ENCODE results near the gene WNK1.
"Not testable (repeated sequence)": the region's sequence is repeated elsewhere in the genome, so short reads cannot be mapped to it uniquely, and the experiment has no call there.

The WNK1 gene

DNA sequence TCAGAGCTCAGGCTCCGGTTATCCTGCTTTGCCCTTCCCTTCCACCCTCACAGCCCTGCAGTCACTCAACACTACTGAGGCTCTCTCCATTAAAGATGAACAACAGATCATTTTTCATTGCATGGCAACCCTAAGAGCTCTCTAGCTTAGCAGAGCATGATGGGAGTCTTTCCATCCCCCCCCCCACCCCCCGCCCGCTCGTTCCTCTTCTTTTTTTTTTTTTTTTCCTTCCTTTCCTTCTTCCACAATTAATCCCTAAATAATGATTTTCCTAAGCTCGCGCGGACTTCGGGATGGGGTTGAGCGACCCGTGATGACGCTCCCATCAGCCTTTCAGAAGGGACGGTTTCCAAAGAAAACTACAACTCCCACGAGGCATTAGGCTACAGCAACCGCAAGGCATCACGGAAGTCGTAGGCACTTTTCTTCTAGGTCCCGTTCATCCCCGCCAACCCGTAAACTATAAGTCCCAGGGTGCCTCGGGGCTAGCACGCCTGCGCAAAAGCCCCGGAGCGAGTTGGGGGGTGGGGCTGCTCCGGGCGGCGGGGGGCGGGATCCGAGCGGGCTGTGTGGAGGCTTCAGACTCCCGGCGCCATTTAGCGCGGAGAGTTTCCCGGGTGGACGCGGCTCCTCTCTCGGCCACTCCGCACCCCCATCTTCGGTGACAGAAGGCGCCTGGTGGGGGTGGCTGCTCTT lies at the start of gene WNK1:
TSS of gene WNK1 (plus strand) at position 581 of the 696 bp plus-strand sequence. CDS start 987 bp downstream, outside the sequence.
- DNase-seq (ENCODE audit: low spot score) = peak; percentile 96

DNA sequence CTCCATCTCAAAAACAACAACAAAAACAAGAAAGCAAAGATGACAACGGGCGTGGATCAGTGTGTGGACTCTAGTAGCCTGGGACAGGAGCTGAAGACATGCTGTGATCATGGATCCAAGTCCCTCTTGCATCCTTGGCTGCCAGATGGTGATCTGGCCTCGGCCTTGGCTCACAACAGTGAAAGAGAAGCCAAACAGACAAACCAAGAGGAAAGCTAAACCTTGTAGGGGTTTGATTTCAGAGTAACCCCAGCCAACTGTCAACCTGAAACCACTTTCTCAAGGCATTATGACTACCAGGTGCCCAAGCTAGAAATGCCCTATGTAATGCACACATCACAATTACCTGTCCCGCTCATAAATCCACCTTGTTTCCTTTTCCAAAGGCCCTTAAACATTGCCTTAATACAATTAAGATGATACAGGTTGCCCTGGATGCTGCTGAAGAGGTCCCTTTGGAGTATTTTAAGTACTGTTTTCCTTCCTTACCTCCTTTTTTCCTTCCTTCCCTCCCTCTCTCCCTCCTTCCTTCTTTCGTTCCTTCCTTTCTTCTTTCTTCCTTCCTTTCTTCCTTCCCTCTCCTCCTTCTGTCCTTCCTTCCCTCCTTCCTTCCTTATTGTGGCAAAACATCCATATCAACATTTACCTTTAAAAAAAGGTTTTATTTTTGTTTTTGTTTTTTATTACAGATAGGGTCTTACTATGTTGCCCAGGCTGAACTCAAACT lies 47.7 kb upstream of the WNK1 start:
- DNase-seq (ENCODE audit: low spot score) = no peak

DNA sequence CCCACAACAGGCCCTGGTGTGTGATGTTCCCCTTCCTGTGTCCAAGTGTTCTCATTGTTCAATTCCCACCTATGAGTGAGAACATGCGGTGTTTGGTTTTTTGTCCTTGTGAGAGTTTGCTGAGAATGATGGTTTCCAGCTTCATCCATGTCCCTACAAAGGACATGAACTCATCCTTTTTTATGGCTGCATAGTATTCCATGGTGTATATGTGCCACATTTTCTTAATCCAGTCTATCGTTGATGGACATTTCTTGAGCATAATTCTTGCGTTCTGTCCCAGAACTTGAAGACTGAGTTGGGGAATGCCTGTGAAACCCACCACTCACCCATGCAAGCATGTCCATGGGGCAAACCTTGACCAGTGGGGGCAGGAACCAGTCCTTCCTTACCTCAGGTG lies 44.3 kb upstream of the WNK1 start:
- DNase-seq (ENCODE audit: low spot score) = not testable (repeated sequence)

DNA sequence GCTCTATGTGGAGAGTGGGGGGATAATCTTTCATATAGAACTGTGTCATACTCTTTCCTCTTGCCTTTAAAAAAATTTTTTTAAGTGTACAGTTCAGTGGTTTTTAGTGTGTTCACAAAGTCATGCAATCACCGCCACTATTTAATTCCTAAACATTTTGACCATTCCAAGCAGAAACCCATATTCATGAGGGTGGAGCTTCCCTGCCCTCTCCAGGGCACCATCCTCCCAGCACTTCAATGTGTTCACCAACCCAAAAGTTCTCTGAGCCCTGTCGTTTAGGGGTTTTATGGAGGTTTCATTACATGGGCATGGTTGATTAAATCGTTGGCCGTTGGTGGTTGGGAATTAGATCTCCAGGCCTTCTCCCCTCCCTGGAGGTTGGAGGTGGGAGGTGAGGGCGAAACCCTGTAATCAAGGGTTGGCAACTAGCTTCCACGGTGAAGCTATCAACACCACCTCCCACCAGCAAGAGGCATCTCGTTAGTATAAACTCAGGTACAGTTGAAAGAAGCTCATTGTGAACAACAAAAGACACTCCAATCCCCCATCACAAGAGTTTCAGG lies 42.8 kb upstream of the WNK1 start:
- no peak for DNase-seq (ENCODE audit: low spot score)

DNA sequence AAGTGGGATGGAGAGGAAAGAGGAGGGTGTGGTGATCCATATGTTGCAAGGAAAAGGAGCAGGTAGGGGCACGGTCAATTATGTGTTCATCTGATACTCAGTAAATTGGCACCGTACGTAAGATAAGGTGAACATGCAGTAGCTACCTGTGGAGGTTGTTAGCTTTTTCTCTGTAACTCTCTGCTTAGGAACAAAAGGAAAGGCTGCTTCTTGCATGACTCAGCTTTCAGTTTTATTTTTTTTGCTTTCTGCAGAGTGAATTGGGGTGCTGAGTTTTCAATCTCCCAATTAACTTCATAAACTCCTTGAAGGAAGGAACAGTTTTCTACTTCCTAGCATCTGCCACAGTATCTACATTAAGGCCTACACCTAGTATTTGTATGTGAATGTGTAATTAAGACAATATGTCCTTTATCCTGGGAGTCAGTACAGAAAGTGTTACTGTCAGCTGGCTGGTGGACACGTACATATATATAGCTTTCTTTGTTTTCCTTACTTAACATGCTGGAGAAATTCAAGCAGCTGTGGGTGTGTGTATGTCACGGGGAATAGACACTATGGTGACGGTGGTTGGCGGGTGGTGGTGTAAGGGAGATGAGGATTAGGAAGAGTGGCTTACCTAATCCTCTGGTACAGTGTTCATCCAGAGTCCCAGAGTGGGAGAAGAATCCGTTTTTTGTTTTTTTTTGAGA lies 40.1 kb upstream of the WNK1 start:
- DNase-seq (ENCODE audit: low spot score) = no peak

DNA sequence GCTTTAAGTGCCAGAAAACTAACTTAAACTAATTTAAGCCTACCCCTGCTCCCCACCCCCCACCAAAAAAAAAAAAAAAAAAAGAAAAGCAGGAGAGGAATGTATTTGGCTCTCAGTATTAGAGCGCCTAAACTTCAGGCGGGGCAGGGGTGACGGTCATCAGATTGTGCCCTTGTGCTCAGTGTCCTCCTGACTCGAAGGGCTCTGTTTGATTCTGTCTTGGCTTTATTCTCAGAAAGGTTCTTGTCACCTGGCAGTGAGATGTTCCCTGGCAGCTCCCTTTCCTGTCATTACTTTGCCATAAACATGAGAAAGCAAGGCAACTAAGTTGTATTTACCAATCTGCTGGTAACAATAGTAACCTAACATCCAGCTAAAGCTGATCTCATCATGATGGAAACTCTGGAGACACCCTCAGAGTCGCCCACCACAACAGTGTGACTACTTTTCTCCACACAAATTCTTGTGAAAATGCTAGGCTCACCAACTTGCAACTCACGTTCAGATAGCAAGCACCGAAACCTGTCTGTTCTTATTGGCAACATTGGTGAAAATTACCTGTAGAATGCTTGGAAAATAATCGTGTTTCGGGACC lies 39.0 kb upstream of the WNK1 start:
- no peak for DNase-seq (ENCODE audit: low spot score)

DNA sequence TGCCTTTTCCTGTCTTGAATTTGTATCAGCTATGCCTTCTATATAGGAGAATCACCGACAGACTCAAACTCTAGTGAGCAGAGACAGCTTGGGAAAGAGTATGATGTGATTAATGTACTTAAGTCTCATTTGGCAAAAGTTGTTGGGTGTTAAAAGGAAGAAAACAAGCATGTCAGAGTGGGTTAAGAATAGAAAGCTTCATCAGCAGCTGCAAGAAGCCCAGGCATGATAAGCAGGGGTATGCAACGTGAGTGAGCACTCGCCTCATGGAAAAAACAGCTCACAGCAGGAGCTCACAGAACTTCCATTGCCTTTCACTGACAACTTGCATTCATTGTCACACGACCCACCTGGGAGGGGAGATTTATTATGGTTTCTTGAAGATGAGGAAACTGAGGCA lies 35.9 kb upstream of the WNK1 start:
- no peak for DNase-seq (ENCODE audit: low spot score)

DNA sequence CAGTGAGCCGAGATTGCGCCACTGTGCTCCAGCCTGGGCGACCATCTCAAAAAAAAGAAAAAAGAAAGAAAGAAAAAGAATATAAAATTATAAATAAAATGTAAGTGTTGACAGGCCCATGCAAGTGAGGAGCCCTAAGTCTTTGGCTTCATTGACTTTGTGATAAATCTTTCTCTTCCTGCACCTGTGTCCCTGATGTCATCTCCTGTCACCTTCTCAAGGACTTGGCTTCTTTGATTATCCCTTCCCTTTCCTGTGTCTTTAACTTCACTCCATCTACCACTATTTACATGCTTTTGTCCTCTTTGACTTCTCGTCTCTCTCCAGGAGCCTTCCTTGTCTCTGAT lies 33.6 kb upstream of the WNK1 start:
- no peak for DNase-seq (ENCODE audit: low spot score)

DNA sequence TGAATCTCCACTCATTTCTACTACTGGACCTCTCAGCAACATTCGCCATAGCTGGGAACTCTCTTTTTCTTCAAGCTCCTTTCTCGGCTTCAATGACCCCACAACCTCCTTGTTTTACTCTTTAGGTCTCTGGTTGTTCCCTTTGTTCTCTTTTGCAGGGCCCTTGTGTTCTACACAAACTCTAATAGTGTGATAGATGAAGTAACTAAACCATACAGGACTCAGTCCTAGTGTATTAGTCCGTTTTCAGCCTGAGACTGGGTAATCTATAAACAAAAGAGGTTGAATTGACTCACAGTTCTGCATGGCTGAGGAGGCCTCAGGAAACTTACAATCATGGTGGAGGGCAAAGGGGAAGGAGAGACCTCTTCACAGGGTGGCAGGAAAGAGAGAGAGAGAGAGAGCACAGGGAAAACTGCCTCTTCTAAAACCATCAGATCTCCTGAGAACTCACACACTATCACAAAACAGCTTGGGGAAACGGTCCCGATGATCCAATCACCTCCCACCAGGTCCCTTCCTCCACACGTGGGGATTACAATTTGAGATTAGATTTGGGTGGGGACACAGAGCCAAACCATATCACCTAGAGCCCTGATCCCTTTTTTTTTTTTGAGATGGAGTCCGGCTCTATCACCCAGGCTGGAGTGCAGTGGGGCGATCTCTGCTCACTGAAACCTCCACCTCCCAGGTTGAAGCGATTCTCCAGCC lies 32.0 kb upstream of the WNK1 start:
- no peak for DNase-seq (ENCODE audit: low spot score)

DNA sequence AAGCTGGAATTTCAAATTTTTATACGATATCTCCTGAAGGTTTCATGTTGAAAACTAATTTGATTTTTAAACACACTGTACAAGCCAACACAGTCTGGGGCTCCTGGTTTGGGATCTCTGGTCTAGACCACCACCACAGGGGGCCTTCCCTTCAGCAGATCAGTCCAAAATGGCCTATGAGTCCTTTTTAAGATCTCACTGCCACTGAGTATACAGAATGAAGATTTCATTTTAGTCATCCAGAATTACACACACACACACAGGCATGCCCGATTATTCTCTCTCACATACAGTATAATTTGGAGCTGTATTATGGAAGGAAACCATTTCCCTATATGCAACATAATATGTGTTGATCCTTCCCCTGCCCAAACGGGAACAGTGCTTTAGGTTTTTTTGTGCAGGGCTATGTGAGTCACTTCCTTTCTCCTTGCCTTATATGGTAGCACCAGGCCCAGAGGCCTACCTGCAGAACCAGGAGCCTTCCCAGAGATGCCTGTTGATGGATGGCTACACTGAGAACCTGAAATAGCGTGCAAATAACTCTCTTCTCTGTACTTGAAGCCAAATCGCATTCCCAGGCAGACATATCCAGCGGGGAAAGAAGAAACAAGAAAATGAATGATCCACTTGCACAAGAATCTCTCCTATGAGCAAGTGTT lies 28.1 kb upstream of the WNK1 start:
- DNase-seq (ENCODE audit: low spot score) = no peak

DNA sequence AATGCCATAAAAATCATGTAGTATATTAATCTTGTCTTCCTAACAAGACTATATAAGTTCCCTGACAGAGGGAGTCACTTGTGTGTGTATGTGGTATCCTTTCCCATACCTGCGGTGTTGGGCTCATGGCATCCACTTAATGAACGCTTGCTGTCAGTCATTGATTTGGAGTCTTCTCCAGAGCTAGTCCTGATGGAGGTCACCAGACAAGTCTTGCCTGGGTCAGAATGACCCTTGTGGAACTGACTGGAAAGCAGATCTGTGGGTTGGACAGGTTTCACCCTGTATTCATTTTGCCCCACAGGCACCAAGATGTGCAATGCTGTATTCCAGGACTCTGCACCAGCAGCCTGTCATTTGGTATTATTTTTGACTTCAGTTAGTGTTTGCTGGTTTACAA lies 27.3 kb upstream of the WNK1 start:
- no peak for DNase-seq (ENCODE audit: low spot score)

DNA sequence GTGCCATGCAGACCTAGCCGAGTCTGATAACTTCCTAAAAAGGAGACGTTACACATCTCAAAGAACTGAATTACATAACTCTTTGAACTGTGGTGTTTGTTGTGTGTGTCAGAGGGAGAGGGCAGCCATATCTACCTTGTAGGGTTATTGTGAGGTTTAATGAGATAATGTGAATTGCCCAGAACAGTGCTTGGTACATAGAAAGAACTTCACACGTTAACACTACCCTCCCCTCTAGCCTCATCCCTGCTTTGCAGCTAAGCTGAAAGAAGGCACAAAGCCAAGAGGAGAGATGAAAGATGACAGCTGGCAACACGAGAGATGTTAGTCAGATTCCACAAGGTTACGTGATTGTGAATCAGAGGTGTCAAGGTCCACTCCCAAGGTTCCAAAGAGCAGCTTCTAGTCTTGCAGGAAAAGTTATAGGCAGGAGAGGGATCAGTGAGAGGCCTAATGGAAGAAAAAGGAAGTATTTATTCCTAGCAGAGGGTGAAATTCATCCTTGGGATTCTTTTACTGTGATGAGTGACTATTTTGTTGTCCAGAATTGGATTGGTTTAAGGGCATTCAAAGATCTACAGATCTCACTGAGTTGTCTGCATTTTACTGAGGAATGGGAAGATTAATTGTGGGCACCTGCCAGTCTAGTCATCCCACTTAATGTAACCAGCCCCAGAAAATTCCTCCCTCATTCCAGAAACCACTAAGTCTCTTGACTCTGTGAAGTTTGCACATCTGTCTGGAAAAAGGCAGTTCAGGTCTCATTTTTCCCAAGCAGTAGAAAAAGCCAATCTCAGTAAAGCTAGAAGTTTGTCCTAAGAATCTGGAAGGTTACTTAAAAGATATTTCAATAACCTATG lies 25.9 kb upstream of the WNK1 start:
- DNase-seq (ENCODE audit: low spot score) = no peak

DNA sequence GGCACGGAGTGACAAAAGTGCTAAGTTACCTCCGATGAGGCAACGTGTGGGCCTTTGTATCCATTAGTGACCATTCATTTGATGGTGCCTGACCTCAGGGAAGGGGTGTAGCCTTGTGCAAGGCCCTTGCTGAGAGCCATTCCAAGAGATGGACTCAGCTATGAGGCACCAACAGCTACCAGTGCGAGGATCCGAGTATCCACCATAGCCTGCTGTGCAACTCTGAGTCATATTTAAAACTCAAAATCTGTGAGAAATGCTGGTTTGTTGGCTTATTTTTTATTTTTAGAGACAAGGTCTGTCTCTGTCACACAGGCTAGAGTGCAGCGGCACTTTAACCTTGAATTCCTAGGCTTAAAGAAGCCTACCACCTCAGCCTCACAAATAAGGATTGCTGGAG lies 25.1 kb upstream of the WNK1 start:
- no peak for DNase-seq (ENCODE audit: low spot score)

DNA sequence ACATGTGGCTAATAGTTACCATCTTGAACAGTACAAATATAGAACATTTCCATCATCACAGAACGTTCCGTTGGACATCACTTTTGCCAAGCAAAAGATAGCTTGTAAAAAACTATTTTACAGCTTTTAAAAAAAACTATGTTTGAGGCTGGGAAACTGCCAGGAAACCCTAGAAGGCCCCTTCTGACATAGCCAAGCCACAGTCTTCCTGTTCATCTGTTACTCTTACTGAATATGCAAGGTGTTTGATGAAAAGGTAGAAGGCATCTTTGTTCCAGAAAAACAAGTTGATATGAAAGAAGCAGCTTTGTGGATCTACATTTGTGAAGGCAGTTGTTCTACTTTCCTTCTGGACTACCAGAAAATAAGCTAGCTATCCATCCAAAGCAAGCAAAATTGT lies 23.6 kb upstream of the WNK1 start:
- DNase-seq (ENCODE audit: low spot score) = no peak

DNA sequence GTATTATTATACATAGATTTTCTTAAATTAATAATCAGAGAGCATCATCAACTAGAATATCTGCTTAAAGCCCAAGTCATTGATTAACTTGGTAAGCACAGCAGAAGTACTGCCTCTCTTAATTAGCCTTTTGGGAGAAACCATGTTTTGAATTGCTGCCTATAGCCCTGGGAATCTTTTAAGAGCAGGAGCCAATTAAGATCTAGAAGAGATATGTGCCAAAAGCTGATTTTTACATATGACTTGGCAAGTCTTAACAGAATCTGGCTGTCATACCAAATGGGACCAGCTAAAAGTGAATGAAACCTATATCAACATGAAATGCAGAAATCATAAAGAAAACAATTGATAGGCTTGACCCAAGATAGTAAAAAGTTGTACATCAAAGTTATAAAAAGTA lies 23.2 kb upstream of the WNK1 start:
- no peak for DNase-seq (ENCODE audit: low spot score)

DNA sequence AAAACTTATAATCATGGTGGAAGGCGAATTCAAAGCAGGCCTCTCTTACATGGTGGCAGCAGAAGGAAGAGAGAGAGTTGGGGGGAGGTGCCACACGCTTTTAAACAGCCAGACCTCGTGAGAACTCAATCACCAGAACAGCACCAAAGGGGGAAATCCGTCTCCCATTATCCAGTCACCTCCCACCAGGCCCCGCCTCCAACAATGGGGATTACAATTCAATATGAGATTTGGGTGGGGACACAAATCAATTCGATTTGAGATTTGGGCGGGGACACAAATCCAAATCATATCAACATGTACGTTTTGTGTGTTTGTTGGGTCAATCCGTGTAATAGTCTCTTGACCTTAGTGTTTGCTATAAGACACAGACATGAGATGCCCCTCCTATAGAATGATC lies 21.8 kb upstream of the WNK1 start:
- DNase-seq (ENCODE audit: low spot score) = no peak

DNA sequence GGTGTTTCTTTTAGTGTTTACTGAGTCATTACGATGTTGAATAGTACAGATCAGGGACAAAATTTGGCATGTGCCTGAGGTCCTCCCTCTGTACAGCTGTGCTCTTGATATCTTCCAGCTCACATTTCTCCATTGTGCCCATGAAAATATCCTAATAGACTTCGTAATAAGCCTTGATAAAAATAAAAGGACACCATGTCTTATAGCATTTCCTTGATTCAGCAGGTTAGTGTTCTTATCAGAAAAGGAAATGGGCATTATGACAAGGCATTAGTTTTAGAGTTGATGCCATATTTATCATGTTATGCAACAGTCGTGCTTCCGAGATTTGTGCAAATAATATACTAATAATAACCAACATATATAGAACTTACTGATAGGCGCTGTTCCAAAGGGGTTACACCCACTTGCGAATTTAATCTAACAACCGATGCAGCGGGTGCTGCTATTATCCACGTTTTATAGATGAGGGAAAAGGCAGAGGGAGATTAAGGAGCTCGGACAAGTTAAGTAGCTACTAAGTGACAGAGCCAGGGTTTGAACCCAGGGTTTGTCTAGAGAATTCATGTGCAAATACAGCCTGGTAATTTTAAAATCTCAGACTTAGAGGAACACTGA lies 15.1 kb upstream of the WNK1 start:
- DNase-seq (ENCODE audit: low spot score) = no peak

DNA sequence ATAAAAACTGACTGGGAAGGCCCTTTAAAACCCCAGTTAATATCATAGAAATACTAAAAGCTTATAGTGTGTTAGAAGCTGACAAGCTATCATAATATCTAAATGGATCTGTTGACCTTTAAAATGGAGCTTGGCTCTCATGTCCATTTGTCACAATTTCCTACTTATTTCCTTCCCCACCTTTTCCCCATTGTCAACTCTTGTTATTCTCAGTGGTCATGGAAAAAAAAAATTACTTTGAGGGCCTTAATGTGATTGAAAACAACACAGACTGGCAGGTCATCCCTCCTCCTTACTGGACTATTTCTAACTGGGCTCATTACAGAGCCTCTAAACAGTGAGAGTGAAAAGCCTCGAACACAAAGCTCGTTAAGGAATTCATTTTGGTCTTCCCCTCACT lies 13.7 kb upstream of the WNK1 start:
- no peak for DNase-seq (ENCODE audit: low spot score)

DNA sequence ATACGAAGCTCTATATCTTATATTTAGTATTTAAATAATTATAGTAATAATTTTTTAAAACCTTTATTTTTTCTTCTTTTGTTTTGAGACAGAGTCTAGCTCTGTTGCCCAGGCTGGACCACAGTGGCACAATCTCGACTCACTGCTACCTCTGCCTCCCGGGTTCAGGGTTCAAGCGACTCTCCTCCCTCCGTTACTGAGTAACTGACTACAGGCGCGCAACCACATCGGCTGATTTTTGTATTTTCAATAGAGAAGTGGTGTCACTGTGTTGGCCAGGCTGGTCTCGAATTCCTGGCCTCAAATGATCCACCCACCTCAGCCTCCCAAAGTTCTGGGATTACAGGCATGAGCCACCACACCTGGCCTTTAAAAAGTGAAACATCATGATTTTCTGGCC lies 13.0 kb upstream of the WNK1 start:
- DNase-seq (ENCODE audit: low spot score) = no peak

DNA sequence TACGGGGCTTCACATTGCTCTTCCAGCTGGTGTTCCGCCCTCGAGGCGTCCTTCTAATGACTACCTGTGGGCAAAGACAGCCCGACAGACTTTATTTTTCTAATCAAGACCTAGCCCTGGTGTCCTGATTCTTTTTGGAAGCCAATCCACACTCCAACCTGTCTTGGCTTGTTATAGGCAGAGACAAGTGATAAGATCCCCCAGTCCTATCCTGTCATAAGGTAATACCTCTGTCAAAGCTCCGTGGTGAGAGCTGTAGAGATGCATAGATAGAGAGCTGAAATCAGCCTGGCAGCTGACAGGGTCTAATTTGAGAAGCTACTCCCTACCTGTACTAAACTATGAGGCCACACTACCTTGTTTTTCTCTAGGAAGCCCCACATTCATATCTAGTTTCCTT lies 11.5 kb upstream of the WNK1 start:
- DNase-seq (ENCODE audit: low spot score) = no peak
